Stimulated activated CD4-positive, alpha-beta T cell treated with anti-CD3 and anti-CD28 coated beads, Interleukin-12 subunit alpha, Interleukin-12 subunit beta, amount 100 ng/mL, for 4 hours (primary cell): Measurements from ENCODE around the gene LIPE.

ENCODE experiments used
- DNase-seq: peaks from one replicate; pipeline ENCODE4 v3.0.0-alpha.2; 2020

Gene LIPE

GRCh38 chr19:42442833-42443232 is 15.6 kb upstream of the LIPE start, which contains the start of gene CXCL17:
Gene CXCL17 (minus strand): TSS chr19:42442946. CDS start chr19:42442832, 114 bp downstream.
- no peak for DNase-seq

DNA sequence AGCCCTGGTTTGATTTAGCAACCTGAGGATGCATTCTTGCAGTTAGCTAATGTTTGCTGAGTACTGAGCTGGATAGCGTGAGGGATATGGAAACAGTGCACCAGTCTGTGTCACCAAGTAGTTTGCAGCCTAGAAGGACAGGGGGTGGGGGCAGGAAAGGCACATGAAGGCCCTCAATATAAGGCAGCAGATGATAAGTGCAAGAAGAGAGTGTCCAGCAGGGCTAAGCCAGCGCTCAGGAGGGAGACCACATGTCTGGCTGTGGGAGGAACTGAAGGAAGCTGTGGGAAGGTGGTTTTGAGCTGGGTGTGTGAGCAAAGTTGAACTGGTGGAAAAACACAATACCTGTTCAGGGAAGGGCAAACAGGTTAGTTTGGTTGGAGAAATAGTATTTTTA is 13.9 kb upstream of the LIPE start:
- no peak for DNase-seq

DNA sequence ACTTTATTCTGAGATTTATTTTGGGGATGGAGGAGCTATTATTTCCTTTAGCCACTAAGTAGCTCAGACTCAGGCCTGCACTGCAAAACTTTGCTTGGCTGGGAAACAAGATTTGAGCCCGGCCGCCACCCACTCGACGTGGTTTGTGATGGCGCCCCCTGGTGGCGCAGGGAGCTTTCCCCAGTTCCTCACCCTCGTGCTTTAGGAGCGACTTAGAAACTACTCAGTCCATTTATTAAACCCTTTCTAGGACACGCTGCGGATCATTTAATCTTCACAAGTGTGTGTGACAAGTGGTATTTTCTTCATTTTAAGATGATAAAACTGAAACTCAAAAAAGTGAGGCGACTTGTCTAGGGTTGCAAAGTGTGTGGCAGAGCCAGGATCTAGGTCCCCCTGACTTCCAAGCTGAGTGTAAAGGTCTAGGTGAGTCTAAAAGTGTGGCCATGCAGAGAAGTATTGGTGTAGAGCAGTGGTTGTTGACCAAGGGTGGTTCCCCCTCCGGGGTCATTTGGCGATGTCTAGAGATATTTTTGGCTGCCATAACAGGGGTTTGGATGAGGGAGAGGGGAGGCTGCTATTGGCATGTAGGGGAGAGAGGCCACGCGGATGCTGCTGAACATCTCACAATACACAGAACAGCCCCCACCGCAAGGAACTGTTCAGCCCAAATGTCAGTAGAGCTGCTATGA is 13.3 kb upstream of the LIPE start:
- DNase-seq: peak; percentile 83

DNA sequence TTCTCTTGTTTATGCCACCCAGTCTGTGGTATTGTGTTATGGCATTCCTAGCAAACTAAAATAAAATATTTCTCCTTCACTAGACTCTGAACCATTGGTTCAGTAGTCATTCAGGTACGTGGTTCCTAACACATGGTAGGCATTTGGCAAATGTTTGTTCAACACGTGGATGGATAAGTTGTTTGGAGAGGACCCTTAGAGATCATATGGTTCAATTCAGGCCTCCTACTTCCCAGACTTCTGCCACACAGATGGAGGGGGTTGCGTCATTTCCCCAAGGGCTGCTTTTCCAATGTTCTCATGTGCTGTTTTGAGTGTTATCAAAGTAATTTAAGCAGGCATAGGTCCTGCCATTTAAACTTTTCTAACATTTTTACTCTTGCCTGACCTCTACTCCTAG is 8.8 kb upstream of the LIPE start:
- DNase-seq: no peak

DNA sequence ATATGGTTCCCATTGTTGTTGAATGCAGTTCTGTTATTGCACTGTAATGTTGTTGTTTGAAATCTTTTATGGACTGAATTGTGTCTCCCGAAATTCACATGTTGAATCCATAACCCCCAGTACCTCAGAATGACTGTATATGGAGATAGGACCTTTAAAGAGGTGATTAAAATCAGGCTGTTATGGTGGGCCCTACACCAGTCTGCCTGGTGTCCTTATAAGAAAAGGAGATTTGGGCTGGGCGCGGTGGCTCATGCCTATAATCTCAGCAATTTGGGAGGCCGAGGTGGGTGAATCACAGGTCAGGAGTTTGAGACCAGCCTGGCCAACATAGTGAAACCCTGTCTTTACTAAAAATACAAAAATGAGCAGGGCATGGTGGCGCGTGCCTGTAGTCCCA is 8.1 kb upstream of the LIPE start:
- no peak for DNase-seq

GRCh38 chr19:42433503-42434260 is 6.5 kb upstream of the LIPE start:
- DNase-seq: peak; percentile 55

- DNase-seq: no peak
These were observed 4.3 kb upstream of the LIPE start for GRCh38 chr19:42431486-42431885.

- DNase-seq: no peak
These were observed 1.5 kb upstream of the LIPE start for GRCh38 chr19:42428676-42429075.

- no peak for DNase-seq
These were observed 545 bp downstream of the LIPE start for GRCh38 chr19:42426643-42427042.

- DNase-seq: no peak
These were observed 2.5 kb downstream of the LIPE start for GRCh38 chr19:42424712-42425131.

DNA sequence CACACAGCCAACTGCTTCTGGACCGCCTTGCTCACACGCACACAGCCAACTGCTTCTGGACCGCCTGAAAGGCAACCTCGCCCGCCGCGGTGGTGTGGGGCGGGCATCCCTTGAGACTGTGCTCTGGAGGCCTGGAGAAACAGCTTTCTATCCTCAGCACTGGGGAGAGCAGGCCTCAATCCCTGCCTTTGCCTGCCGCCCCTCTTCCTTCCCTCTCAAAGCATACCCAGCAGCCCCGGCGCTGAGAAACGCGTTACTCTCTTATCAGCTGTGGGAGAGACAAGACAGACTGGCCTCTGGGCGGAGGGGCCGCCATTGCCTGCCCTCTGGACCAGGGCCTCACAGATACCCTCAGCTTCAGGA is 2.9 kb downstream of the LIPE start:
- no peak for DNase-seq

GRCh38 chr19:42423462-42424344 is 3.5 kb downstream of the LIPE start:
- DNase-seq: peak; percentile 93

DNA sequence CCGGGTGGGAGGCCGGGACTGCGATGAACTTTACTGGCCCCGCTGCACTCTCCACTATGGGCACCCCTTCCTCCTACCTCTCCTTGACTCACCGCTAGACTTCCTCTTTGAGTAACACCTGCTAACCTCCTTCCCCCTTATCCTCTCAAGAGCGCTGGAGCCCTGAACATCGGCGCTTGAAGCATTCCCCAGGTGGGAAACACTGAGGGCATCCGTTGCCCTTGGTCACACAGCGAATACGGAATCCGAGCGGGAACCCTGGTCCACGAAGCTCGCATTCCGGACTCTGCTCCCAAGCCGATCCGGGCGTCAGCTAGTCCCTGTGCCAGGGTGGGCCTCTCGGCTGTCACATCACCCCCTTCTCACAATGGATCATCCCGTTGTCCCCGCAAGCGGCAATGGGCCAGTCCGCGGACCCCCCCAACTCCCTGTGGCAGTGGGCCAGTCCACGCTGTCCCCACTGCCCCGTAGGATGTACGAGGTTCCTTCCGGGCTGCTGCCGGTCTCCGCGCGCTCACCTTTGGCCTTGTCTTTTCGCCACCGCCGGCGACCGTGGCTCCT is 4.2 kb downstream of the LIPE start:
- DNase-seq: peak; percentile 35

DNA sequence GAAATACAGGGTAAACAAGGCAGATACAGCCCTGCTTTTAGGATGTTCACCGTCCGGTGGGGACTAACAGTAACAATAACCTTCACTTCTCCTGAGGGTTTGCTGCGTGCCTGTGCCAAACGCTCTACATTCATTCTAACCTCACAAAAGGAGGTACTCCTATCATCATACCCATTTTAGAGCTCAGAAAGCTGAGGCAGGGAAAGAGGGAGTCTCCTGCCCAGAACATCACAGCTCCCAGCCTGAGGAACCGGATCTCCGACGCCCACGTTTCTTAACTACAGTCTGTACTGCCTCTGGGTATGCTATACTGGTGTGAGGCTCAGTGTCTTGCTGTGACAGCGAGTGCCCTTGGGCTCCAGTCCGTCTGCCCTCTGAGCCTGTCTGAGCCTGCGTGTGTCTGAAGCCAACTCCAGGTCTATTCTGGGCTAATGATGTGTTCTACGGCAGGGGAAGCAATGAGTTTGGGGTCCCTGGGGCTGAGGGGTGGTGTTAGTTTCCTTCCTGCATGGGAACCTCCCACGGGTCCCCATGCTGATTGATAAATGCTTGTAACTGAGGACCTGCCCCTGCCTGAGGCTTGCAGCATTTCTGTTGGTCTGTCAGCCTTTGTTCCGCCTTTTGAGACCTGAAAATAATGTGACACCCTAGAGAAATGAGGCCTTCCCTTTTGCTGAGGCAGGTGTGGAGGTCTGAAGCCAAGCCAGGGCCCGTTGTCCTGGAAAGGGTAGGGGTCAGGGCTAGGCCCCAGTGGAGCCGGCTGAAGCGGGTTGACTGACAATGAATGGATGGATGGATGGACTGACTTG is 4.9 kb downstream of the LIPE start:
- DNase-seq: no peak

DNA sequence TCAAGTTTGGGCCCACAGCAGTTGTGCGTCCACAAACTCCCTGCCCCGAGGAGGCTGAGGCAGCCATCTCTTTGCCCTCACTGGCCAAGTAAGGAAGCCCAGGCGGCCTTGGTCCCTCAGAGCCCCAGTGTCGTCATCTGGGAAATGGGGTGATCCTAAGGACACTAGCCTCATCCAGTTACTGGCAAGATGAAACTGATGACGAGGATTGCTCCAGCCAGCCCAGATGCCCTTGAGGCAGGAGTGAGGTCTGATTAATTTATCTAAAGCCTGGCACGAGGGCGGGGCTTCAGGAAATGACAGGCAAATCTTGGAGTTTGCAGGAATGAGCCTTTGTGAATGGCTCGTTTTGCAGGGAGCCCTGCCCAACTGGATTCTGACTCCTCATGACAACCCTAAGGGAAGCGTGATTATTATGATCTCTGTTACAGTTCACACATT is 5.6 kb downstream of the LIPE start:
- no peak for DNase-seq

GRCh38 chr19:42421101-42421500 is 6.1 kb downstream of the LIPE start:
- no peak for DNase-seq

- peak; percentile 75 for DNase-seq
These were observed 7.1 kb downstream of the LIPE start for GRCh38 chr19:42420055-42420544.

GRCh38 chr19:42419309-42419708 is 7.9 kb downstream of the LIPE start:
- DNase-seq: no peak

- DNase-seq: no peak
These were observed 14.5 kb downstream of the LIPE start for GRCh38 chr19:42412661-42413076.

DNA sequence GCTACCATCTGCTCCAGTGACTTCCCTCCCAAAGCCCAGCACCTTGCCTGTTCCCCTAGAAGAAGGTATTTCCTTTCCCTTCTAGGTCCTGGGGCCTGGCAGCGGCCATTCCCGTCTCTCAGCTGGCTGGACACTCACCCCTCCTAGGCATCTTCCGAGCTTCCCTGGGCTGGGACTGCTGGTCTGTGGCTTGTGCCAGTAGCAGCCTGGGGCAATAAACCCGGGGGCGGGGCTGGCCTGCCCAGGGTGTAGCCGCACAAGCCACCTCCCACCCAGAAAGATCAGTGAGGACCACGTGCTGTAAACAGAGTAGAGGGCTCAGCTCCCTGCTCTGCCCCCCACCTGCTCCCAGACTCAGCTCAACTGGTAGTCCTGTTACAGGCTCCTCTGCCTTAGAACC is 15.0 kb downstream of the LIPE start:
- no peak for DNase-seq

DNA sequence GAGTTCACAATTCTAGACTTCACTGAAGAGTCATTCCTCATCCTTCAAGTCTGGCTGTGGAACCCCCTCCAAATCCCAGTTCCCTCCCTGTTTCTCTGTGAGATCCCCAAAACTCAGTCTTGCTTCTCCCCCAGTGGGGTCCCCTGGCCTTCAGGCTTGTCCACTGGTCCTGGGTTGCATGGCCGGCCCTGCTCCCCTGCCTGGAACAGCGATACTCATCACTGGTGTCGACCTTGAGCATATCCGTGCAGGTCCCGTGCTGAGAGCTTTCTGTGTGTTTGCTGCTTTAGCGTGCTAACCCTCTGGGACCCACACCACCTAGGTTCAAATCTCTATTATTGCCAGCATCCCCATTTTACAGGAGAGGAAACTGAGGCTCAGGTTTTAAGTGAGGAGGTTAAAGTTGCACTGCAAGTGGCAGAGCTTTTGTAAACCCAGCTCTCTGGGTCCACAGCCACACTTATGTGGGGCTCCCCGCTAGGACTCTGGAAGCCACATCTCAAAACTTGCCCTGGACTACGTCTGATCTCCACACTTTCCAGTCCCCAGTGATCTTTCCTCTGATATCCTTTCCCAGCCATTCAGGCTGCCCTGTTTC is 15.5 kb downstream of the LIPE start:
- DNase-seq: no peak

DNA sequence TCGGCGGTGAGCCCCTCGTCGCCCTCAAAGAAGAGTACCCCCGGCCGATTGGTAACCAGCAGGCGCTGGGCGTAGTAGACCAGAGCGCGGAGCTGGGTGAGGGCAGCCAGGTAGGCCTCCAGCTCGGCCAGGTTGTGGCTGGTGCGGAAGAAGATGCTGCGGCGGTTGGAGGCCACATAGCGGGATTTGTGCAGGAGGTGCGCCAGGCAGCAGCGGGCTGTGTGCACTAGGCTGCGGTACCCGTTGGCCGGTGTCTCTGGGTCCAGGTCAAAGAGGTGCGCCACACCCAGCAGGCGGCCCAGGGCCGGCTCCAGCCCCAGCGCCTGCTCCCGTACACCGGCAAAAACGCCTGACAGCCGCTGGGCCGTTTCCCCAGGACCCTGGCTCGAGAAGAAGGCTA is 16.8 kb downstream of the LIPE start:
- no peak for DNase-seq
